H9 (cell line): ENCODE results near the gene PTPRR. TPM values are rescaled to one million over a fixed set of nuclear protein-coding genes. Genes with fewer than 3 reads are reported as not detected.
A peak's percentile ranks its signal among the peaks of the same experiment; 100 is the strongest.

Experiments used
- DNase-seq: peaks from one replicate; pipeline ENCODE4 v3.0.0-alpha.2; 2017
- H2AFZ ChIP-seq: one replicate; pipeline ENCODE4 v1.6.1; 2013; ENCODE audit warnings: mild to moderate bottlenecking, low read length, control low read depth, moderate library complexity
- H2AK5ac ChIP-seq: 2 replicates; pipeline ENCODE4 v1.6.1; 2013; ENCODE audit warnings: low read length, control low read depth, mixed read lengths; ENCODE audit not compliant: insufficient read length
- H2BK120ac ChIP-seq: one replicate; pipeline ENCODE4 v1.6.1; 2013; ENCODE audit warnings: low read depth, mild to moderate bottlenecking, low read length, control low read depth, inconsistent platforms; ENCODE audit not compliant: poor library complexity, severe bottlenecking
- H2BK12ac ChIP-seq: 2 replicates; pipeline ENCODE4 v1.6.1; 2013; ENCODE audit warnings: low read length, control low read depth, mixed read lengths, low read depth; ENCODE audit not compliant: insufficient read length
- H2BK15ac ChIP-seq: 2 replicates; pipeline ENCODE4 v1.6.1; 2013; ENCODE audit warnings: low read depth, low read length, control low read depth
- H2BK20ac ChIP-seq: one replicate; pipeline ENCODE4 v1.6.1; 2013; ENCODE audit warnings: low read depth, mild to moderate bottlenecking, low read length, control low read depth, inconsistent platforms; ENCODE audit not compliant: poor library complexity, severe bottlenecking
- H2BK5ac ChIP-seq: 2 replicates; pipeline ENCODE4 v1.6.1; 2013; ENCODE audit warnings: low read length, control low read depth, mixed read lengths; ENCODE audit not compliant: insufficient read length
- H3K14ac ChIP-seq: 2 replicates; pipeline ENCODE4 v1.6.1; 2013; ENCODE audit warnings: low read length, control low read depth; ENCODE audit not compliant: insufficient read depth
- H3K18ac ChIP-seq: 2 replicates; pipeline ENCODE4 v1.6.1; 2013; ENCODE audit warnings: low read depth, mild to moderate bottlenecking, mixed read lengths, low read length, control low read depth; ENCODE audit not compliant: insufficient read length
- H3K23ac ChIP-seq: 2 replicates; pipeline ENCODE4 v1.6.1; 2013; ENCODE audit warnings: low read length, control low read depth, mixed read lengths, low read depth; ENCODE audit not compliant: insufficient read length
- H3K23me2 ChIP-seq: 2 replicates; pipeline ENCODE4 v1.6.1; 2013; ENCODE audit warnings: low read depth, mild to moderate bottlenecking, mixed read lengths, low read length, control low read depth; ENCODE audit not compliant: insufficient read length, poor library complexity, severe bottlenecking
- H3K27ac ChIP-seq: 2 replicates; pipeline ENCODE4 v1.5.1; 2013; ENCODE audit warnings: low read length, control low read depth, mixed read lengths, low read depth; ENCODE audit not compliant: insufficient read length
- H3K27me3 ChIP-seq: 2 replicates; pipeline ENCODE4 v1.6.1; 2013; ENCODE audit warnings: low read length, control low read depth, inconsistent platforms; ENCODE audit not compliant: insufficient read depth
- H3K4ac ChIP-seq: 2 replicates; pipeline ENCODE4 v1.6.1; 2013; ENCODE audit warnings: low read depth, mild to moderate bottlenecking, control low read depth, inconsistent platforms, low read length, moderate library complexity
- H3K4me1 ChIP-seq: 2 replicates; pipeline ENCODE4 v1.6.1; 2013; ENCODE audit warnings: low read length, control low read depth, inconsistent platforms; ENCODE audit not compliant: insufficient read depth
- H3K4me2 ChIP-seq: 2 replicates; pipeline ENCODE4 v1.6.1; 2013; ENCODE audit warnings: low read length, control low read depth, mixed read lengths; ENCODE audit not compliant: insufficient read length, insufficient read depth
- H3K56ac ChIP-seq: 2 replicates; pipeline ENCODE4 v1.6.1; 2013; ENCODE audit warnings: low read depth, mild to moderate bottlenecking, mixed read lengths, low read length, control low read depth; ENCODE audit not compliant: insufficient read length
- H3K79me1 ChIP-seq: 2 replicates; pipeline ENCODE4 v1.6.1; 2013; ENCODE audit warnings: low read depth, mild to moderate bottlenecking, moderate library complexity, low read length, control low read depth, inconsistent platforms; ENCODE audit not compliant: insufficient read depth, poor library complexity, severe bottlenecking
- H3K79me2 ChIP-seq: 2 replicates; pipeline ENCODE4 v1.6.1; 2013; ENCODE audit warnings: low read length, control low read depth, inconsistent platforms; ENCODE audit not compliant: insufficient read depth
- H3K9ac ChIP-seq: 2 replicates; pipeline ENCODE4 v1.6.1; 2013; ENCODE audit warnings: low read length, control low read depth, mixed read lengths; ENCODE audit not compliant: insufficient read length; ENCODE audit errors: extremely low read depth
- H3K9me3 ChIP-seq: one replicate; pipeline ENCODE4 v1.6.1; 2013; ENCODE audit warnings: low read depth, low read length, inconsistent platforms; ENCODE audit not compliant: control insufficient read depth
- H3T11ph ChIP-seq: one replicate; pipeline ENCODE4 v1.6.1; 2013; ENCODE audit warnings: mild to moderate bottlenecking, low read length, control low read depth, inconsistent platforms
- H4K20me1 ChIP-seq: one replicate; pipeline ENCODE4 v1.6.1; 2013; ENCODE audit not compliant: control insufficient read depth, insufficient read length, insufficient read depth
- H4K5ac ChIP-seq: 2 replicates; pipeline ENCODE4 v1.6.1; 2013; ENCODE audit warnings: low read depth, mild to moderate bottlenecking, mixed read lengths, low read length, control low read depth; ENCODE audit not compliant: insufficient read length
- H4K8ac ChIP-seq: replicated peaks from 2 replicates; pipeline ENCODE4 v1.6.1; 2013; ENCODE audit warnings: low read length, control low read depth, mixed read lengths, low read depth; ENCODE audit not compliant: insufficient read length
- H4K91ac ChIP-seq: 2 replicates; pipeline ENCODE4 v1.6.1; 2013; ENCODE audit warnings: low read depth, mild to moderate bottlenecking, moderate library complexity, mixed read lengths, low read length, control low read depth; ENCODE audit not compliant: insufficient read length
- H3K27ac Mint-ChIP-seq, 3 experiments: 2 replicates in 2 of 3; 3 replicates in 1 of 3; pipeline ENCODE4 v1.8.0; 2020 to 2021; ENCODE audit warnings: mixed read lengths in 3 of 3, mild to moderate bottlenecking in 1 of 3, moderate library complexity in 1 of 3
- H3K27me3 Mint-ChIP-seq: 2 replicates; pipeline ENCODE4 v1.8.0; 2021; ENCODE audit warnings: low read depth, mild to moderate bottlenecking, moderate library complexity, mixed read lengths
- H3K36me3 Mint-ChIP-seq, 3 experiments: 2 replicates in 2 of 3; 3 replicates in 1 of 3; pipeline ENCODE4 v1.8.0; 2020 to 2021; ENCODE audit warnings: low read depth in 3 of 3, mixed read lengths in 3 of 3; ENCODE audit not compliant: insufficient read depth in 1 of 3
- H3K4me1 Mint-ChIP-seq, 2 experiments: 2 replicates each; pipeline ENCODE4 v1.8.0; 2020; ENCODE audit warnings: mixed read lengths in 2 of 2
- H3K4me3 Mint-ChIP-seq, 2 experiments: 2 replicates in 1 of 2; 3 replicates in 1 of 2; pipeline ENCODE4 v1.8.0; 2020 to 2021; ENCODE audit warnings: mild to moderate bottlenecking in 2 of 2, mixed read lengths in 2 of 2, moderate library complexity in 1 of 2
- H3K9me3 Mint-ChIP-seq, 2 experiments: 2 replicates in 1 of 2; 3 replicates in 1 of 2; pipeline ENCODE4 v1.8.0; 2020; ENCODE audit warnings: mild to moderate bottlenecking in 2 of 2, mixed read lengths in 2 of 2, moderate library complexity in 1 of 2
- CTCF ChIP-seq: fragments of 200-600 bp; sonication (generic); conservative IDR thresholded peaks from 3 replicates; pipeline ENCODE4 v1.8.0; 2021; ENCODE audit warnings: antibody characterized with exemption, mild to moderate bottlenecking
- WGBS: extraction: QIAGEN DNeasy Blood & Tissue Kit; methylation state at CpG from one replicate; pipeline ENCODE4 v1.1.7; 2013; ENCODE audit warnings: missing lambda C conversion rate, low lambda C conversion rate, mixed read lengths; ENCODE audit not compliant: insufficient read length; ENCODE audit errors: extremely low coverage; 5-methylcytosine and 5-hydroxymethylcytosine counted together
- total RNA-seq: library from RNA; stranded (reverse); gene quantifications from 2 replicates; pipeline ENCODE4 v1.2.1, GENCODE V29; 2021

PTPRR gene
- total RNA-seq, 1 experiment from 2014 or later = 0.22 TPM

GRCh38 chr12:70609739-70610491 lies 310.6 kb downstream of the PTPRR start:
- Histone ChIP-seq H3K9me3 (no peaks in the 10 kb centered on the region), H2AFZ (no peak overlapping the region), H3K18ac (no peak overlapping the region), H4K5ac (no peak overlapping the region), H4K20me1 (no peaks in the 10 kb centered on the region), H2AK5ac (no peak overlapping the region), H3K56ac (no peak overlapping the region), H2BK20ac (no peak overlapping the region), H4K91ac (no peak overlapping the region), H2BK12ac (no peak overlapping the region), H2BK120ac (no peak overlapping the region), H3K23me2 (peaks cover 7% of the 10 kb centered on the region), H3K79me2 (no peaks in the 10 kb centered on the region), H3K23ac (no peak overlapping the region), H3K27ac (no peak overlapping the region), H3T11ph (no peak overlapping the region), H2BK15ac (no peak overlapping the region), H3K4me1 (peaks cover 2% of the 10 kb centered on the region; the same call in 1 of the 2 replicates), H3K4ac (no peak overlapping the region), H3K9ac (no peak overlapping the region), H4K8ac (no peak overlapping the region), H3K4me2 (peak overlapping the region; percentile 67), H3K27me3 (peaks cover 3% of the 10 kb centered on the region; the same call in 1 of the 2 replicates), H3K79me1 (no peaks in the 10 kb centered on the region), H2BK5ac (no peak overlapping the region), H3K14ac (no peak overlapping the region)
- DNase-seq = peak; percentile 67
- Mint-ChIP-seq H3K4me1 (peaks cover 23 to 28% of the 10 kb centered on the region in 2 experiments), H3K36me3 (no peaks in the 10 kb centered on the region), H3K27me3 (peaks cover 32% of the 10 kb centered on the region), H3K27ac (no peak overlapping the region), H3K4me3 (peak overlapping the region; percentile 78 to 90), H3K9me3 (no peaks in the 10 kb centered on the region; a peak in 1 of 5 replicates)
- no CpG with 5 or more reads among the region's 63 CpGs for WGBS
- TF ChIP-seq CTCF = no peak
